Mucosa of descending colon (tissue), 3 donors: ENCODE results near the gene SCGB2A2. TPM values are rescaled to one million over a fixed set of nuclear protein-coding genes. Genes with fewer than 3 reads are reported as not detected.

Experiments used
- ATAC-seq: fragments of 200-7000 bp; cut with Tn5 transposase; one replicate; pipeline ENCODE4 v1.9.1; 2020; ENCODE audit warnings: mild to moderate bottlenecking, moderate library complexity
- DNase-seq, 3 donors: peaks; one replicate each; pipeline ENCODE4 v3.0.0-alpha.2; 2020
- H3K36me3 ChIP-seq: fragments of 200-600 bp; one replicate; pipeline ENCODE4 v1.8.0; 2021; ENCODE audit warnings: low read depth, mild to moderate bottlenecking
- H3K4me1 ChIP-seq: fragments of 200-600 bp; one replicate; pipeline ENCODE4 v1.8.0; 2021; ENCODE audit warnings: low read depth, mild to moderate bottlenecking
- H3K4me3 ChIP-seq: fragments of 200-600 bp; one replicate; pipeline ENCODE4 v1.8.0; 2021; ENCODE audit warnings: mild to moderate bottlenecking
- H3K9me3 ChIP-seq: fragments of 200-600 bp; one replicate; pipeline ENCODE4 v1.8.0; 2021; ENCODE audit warnings: mild to moderate bottlenecking
- intact Hi-C, 2 donors: fragments of 100-400 bp; cut with DNase I in 1 of 2; cut with micrococcal nuclease in 1 of 2; formaldehyde crosslinking; loops; one replicate each; pipeline versions ENCODE4 v1.11.0 to v1.11.1; 2022; cut with DNase I, micrococcal nuclease
- total RNA-seq, 3 donors: library from RNA; stranded (reverse); fragmentation: NEBNext Ultra II Directional in 2 of 3; extraction: Animal tissue kit (Norgen Biotek cat#: 25700) in 2 of 3; gene quantifications; one replicate each; pipeline versions ENCODE4 v1.2.1 to v1.2.4, GENCODE V29; 2021 to 2023
- TF ChIP-seq, protein P1 (sequence below): fragments of 200-600 bp; IDR thresholded peaks from one replicate; pipeline ENCODE4 v1.8.0; 2022; ENCODE audit warnings: antibody characterized with exemption, mild to moderate bottlenecking
- donor health status: DM: no; HTN: no; CAD: no; lungs with moderate emphysema.
- donor health status: DM: no; HTN: no; CAD: no.
- donor health status: DM: no; HTN: yes; CAD: no.

Gene SCGB2A2
- total RNA-seq, 3 donors from 2014 or later = not detected

DNA sequence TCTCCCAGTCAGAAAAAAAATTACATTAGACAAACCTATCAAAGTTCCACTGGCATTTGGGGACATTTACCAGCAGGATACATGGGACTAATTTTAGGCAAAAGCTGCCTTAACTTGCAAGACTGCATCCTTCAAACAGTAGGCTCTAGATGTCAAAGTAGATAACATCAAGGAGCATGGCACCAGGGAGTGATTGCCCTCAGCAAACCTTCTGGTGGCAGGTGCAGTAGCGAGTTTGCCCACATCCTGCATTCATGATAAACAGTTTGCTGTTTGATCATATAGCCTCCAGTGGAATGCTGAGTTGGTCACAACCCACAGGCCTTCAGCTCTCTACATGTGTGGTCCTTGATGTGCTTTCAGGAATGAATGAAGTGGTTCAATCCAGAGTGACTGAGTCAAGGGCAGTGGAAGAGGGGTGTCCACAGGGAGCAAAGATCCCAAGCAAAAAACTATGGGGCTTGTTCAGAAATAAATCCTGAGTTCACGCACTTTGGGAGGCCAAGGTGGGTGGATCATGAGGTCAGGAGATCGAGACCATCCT, 15.9 kb upstream of the SCGB2A2 start:
- H3K4me1 ChIP-seq = no peaks in the 10 kb centered on the region
- TF ChIP-seq, protein P1, sequence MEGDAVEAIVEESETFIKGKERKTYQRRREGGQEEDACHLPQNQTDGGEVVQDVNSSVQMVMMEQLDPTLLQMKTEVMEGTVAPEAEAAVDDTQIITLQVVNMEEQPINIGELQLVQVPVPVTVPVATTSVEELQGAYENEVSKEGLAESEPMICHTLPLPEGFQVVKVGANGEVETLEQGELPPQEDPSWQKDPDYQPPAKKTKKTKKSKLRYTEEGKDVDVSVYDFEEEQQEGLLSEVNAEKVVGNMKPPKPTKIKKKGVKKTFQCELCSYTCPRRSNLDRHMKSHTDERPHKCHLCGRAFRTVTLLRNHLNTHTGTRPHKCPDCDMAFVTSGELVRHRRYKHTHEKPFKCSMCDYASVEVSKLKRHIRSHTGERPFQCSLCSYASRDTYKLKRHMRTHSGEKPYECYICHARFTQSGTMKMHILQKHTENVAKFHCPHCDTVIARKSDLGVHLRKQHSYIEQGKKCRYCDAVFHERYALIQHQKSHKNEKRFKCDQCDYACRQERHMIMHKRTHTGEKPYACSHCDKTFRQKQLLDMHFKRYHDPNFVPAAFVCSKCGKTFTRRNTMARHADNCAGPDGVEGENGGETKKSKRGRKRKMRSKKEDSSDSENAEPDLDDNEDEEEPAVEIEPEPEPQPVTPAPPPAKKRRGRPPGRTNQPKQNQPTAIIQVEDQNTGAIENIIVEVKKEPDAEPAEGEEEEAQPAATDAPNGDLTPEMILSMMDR = no peak
- intact Hi-C loops = no loop called here
- no peak for ATAC-seq
- H3K4me3 ChIP-seq = no peak overlapping the region
- DNase-seq = no peak
- peaks cover 27% of the 10 kb centered on the region for H3K9me3 ChIP-seq
- no peaks in the 10 kb centered on the region for H3K36me3 ChIP-seq

DNA sequence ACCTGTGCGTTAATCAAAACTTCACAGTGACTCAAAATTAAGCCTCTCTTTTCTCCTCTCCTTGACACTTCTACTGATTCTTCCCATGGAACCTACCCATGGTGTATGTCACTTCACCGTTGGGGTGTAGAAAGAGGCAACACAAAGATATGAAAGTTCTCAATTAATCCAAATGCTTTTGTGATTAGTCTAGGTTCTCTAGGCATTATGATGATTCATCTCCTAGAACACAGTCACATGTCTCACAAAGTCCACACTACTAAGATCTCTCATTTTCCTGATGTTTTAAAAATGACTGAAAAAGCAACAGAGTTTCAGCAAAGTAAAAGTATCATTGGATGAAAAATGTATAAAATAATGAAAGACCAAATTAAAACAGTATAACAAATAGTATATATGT, 13.7 kb upstream of the SCGB2A2 start:
- Histone ChIP-seq H3K36me3 (no peaks in the 10 kb centered on the region), H3K9me3 (peaks cover 21% of the 10 kb centered on the region), H3K4me1 (no peaks in the 10 kb centered on the region), H3K4me3 (no peak overlapping the region)
- intact Hi-C loops = no loop called here
- DNase-seq = no peak
- no peak for ATAC-seq
- TF ChIP-seq, protein P1 = no peak

DNA sequence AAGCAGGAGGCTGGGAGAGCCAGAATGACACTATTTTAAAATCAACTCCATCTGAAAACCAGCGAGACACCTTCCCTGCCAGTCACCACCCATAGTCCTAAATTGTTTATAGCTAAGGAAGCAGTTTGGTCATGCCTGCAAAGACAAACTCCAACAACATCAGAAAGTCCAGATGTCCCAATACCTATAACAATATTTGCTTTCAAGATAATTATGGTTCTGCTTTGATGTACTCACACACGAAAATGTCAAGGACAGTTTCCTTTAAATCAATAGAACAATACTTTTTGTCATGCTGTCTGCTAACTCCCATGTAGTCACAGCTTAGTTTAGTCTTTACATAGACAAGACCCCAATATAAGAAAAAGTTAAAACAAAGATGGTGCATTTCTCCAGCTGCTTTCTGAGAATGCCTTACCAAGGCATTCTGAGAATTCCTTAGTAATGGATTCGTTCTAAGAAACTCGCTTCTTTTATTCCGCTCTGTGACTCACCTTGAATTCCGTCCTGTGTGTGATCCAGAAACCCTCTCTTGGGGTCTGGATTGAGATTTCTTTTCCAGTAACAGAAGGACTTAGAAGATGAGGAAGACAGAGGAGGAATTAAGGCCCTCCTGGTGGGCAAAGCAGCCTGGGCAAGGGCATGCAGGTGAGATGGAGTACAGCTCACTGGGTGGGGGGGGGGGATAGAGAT, 9.6 kb upstream of the SCGB2A2 start:
- Histone ChIP-seq H3K4me1 (no peaks in the 10 kb centered on the region), H3K36me3 (no peaks in the 10 kb centered on the region), H3K4me3 (no peak overlapping the region), H3K9me3 (no peaks in the 10 kb centered on the region)
- no peak for ATAC-seq
- TF ChIP-seq, protein P1 = no peak
- no peak for DNase-seq
- intact Hi-C loops = no loop called here

DNA sequence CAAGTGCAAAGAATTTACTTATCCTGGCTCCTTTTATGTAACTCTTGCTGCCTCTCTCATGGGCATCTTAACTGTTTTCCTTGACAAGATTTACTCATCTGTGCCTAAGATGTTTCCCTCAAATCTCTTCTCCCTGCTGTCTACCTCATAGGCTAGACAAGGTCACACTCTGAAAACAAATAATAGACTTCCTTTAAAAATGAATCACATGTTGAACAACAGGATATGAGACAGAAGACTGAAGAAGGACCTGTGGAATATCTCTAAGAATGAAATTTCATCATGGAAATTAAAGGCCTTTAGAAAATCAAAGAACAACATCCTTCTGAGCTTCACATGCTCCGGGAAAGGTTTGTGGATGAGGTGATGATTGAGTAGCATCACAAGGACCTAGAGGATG, 6.0 kb upstream of the SCGB2A2 start:
- no peak for ATAC-seq
- intact Hi-C loops = no loop called here
- Histone ChIP-seq H3K4me3 (no peak overlapping the region), H3K4me1 (no peaks in the 10 kb centered on the region), H3K9me3 (no peaks in the 10 kb centered on the region), H3K36me3 (no peaks in the 10 kb centered on the region)
- TF ChIP-seq, protein P1 = no peak
- no peak for DNase-seq

DNA sequence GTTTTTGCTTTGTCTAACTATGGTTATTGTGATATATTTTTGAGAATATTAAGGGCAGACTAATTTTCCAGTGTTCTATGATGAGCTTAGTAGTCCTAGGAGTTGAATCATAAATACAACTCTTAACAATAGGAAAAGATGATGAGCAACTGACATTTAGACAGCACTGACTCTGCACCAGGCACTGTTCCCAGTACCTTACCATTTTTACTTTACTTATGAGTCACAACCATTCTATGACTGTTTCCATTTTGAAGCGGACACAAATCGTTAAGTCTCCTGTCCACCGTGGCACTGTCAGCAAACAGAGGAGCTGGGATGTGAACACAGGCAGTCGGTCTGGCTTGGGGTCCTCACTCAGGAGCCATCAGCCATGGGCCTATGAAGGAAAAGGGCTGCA, 3.4 kb upstream of the SCGB2A2 start:
- H3K4me3 ChIP-seq = no peak overlapping the region
- no peak for ATAC-seq
- H3K36me3 ChIP-seq = no peaks in the 10 kb centered on the region
- intact Hi-C loops = no loop called here
- TF ChIP-seq, protein P1 = no peak
- H3K9me3 ChIP-seq = no peaks in the 10 kb centered on the region
- DNase-seq = no peak
- no peaks in the 10 kb centered on the region for H3K4me1 ChIP-seq
